ENCODE results near the gene OSBP2.

The OSBP2 gene

DNA sequence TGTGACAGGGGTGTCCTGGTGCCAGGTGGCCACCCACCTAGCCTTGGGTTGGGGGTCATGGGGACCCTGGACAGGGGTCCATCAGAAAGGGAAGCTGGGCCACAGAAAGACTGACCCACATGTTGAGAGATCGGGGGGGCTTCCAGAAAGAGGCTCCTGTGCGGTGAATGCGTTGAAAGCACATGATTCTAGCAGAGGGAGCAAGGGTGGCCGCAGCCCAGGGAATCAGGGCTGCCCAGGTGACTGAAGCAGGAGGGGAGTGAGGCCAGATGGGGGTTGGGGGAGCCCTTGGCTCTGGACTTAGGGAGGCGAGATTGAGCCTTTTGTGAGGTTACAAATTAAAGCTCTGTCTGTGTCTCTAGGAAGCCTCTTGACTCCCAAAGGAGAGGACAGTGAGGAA lies 193.2 kb downstream of the OSBP2 start:
- H3K4me3 ChIP-seq (ENCODE audit: low read length), result no peak overlapping the region
- no peak overlapping the region for H3K9ac ChIP-seq (ENCODE audit: low read depth, low read length)
- no peaks in the 10 kb centered on the region for H3K36me3 ChIP-seq (ENCODE audit: insufficient read depth, low read length)
- H3K9me3 ChIP-seq (ENCODE audit: insufficient read depth, low read depth, low read length), result no peaks in the 10 kb centered on the region
- 91% methylated on average over 5 of the region's 5 CpGs for WGBS
- H3K4me1 ChIP-seq (ENCODE audit: insufficient read depth, low read length), result no peaks in the 10 kb centered on the region
- H3K27ac ChIP-seq (ENCODE audit: low read depth, low read length), result no peak overlapping the region
- H3K27me3 ChIP-seq (ENCODE audit: insufficient read depth, low read length), result no peaks in the 10 kb centered on the region

DNA sequence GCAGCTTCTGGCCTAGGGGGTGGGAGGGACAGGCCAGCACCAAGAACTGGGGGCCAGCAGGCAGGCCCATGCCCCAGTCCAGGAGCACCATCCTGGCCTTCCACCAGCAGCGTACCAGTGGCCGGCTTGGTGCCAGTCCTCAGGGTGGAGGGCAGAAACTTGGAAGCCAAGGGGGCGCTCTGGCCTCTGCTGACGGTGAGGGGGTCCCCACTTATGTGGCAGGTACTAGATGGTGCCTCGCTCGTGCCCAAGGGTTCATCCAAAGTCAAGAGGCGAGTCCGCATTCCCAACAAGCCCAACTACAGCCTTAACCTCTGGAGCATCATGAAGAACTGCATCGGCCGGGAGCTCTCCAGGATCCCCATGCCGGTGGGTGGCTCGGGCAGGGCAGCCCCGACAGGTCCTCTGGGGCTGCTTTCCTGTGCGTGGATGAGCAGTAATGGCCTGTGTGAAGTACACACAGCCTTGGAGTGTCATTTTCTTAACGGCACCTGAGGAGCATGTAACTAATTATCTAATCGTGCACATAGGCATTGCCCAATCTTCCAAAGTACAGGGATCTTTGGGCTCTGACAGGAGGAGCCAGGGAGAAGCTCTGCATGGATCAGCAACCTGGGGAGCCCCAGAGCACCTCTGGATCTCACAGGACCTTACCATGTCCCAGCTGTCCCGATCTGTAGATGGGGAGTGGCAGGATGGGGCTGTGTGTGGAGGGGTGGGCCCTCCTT lies 194.8 kb downstream of the OSBP2 start:
- no peak overlapping the region for H3K9ac ChIP-seq (ENCODE audit: low read depth, low read length)
- WGBS, result 95% methylated on average over 17 of the region's 17 CpGs
- no peaks in the 10 kb centered on the region for H3K27me3 ChIP-seq (ENCODE audit: insufficient read depth, low read length)
- H3K36me3 ChIP-seq (ENCODE audit: insufficient read depth, low read length), result no peaks in the 10 kb centered on the region
- H3K4me1 ChIP-seq (ENCODE audit: insufficient read depth, low read length), result no peaks in the 10 kb centered on the region; the same call in 1 of the 2 replicates
- no peaks in the 10 kb centered on the region for H3K9me3 ChIP-seq (ENCODE audit: insufficient read depth, low read depth, low read length)
- H3K4me3 ChIP-seq (ENCODE audit: low read length), result no peak overlapping the region
- no peak overlapping the region for H3K27ac ChIP-seq (ENCODE audit: low read depth, low read length)

DNA sequence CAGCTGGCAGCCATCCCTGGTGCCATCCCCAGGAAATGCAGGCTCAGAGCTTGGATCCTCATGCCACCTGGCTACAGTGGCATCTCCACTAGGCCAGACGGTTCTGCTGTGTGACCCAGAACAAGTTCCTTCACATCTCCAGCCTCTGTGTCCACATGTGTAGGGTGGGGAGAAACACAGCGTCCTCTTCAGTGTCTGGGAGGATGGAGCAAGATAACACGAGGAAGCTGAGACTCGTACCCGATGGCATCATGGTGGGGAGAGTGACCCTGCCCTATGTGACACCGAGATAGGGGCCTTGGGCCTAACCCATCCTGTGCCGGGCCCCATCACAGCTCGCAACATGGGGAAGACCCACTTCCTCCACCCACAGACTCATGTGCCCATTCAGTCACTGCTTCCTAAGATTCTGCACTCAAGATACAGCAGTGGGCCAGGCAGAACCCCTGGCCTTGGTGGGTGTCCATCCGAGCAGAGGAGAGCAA lies 195.4 kb downstream of the OSBP2 start:
- H3K9me3 ChIP-seq (ENCODE audit: insufficient read depth, low read depth, low read length), result no peaks in the 10 kb centered on the region
- WGBS, result 98% methylated on average over 9 of the region's 9 CpGs
- no peaks in the 10 kb centered on the region for H3K27me3 ChIP-seq (ENCODE audit: insufficient read depth, low read length)
- no peak overlapping the region for H3K9ac ChIP-seq (ENCODE audit: low read depth, low read length)
- H3K36me3 ChIP-seq (ENCODE audit: insufficient read depth, low read length), result no peaks in the 10 kb centered on the region
- no peak overlapping the region for H3K27ac ChIP-seq (ENCODE audit: low read depth, low read length)
- no peak overlapping the region for H3K4me3 ChIP-seq (ENCODE audit: low read length)
- H3K4me1 ChIP-seq (ENCODE audit: insufficient read depth, low read length), result no peaks in the 10 kb centered on the region; the same call in 1 of the 2 replicates

DNA sequence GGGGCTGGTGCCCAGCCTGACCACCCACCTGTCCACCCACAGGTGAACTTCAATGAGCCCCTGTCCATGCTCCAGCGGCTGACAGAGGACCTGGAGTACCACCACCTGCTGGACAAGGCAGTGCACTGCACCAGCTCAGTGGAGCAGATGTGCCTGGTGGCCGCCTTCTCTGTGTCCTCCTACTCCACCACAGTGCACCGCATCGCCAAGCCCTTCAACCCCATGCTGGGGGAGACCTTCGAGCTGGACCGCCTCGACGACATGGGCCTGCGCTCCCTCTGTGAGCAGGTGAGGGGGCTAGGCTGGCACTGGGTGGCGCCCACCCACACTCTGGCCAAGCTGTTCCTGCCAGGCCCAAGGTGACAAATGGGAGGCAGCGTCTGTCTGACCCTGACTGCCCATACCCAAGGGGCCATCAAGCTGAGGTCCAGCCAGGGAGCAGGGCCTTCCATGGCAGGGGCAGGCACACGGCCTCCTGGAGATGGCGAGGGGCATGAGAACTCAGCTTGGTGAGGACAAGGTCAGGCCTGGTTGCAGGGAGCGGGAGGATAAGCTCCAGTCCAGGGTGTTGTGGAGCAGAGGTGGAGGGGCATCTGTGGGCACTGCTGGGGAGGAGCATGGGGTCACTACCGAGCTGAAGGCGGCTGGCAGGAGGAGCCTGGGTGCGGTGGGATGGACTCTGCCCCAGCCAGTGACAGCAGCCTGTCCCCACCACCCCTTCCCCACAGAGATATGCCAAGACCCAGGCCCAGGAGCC lies 196.2 kb downstream of the OSBP2 start:
- Histone ChIP-seq H3K9me3 (ENCODE audit: insufficient read depth, low read depth, low read length) (no peaks in the 10 kb centered on the region), H3K9ac (ENCODE audit: low read depth, low read length) (no peak overlapping the region)
- WGBS, result 85% methylated on average over 17 of the region's 17 CpGs

DNA sequence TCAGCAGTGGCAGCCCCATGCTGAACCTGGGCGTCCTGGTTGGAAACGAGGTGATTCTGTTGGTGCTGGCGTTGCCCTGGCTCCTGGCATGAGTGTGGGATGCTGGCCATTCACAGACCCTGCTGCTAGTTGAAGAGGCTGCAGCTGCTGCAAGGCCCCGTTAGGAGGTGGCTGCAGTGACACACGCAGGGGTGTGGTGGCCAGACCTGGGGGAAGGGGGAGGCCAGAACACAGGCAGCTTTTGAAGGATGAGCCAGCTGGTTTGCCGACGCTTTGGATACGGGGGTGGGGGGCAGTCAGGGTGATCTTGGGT lies 196.7 kb downstream of the OSBP2 start:
- no peak overlapping the region for H3K27ac ChIP-seq (ENCODE audit: low read depth, low read length)
- H3K9ac ChIP-seq (ENCODE audit: low read depth, low read length), result no peak overlapping the region
- no peaks in the 10 kb centered on the region for H3K27me3 ChIP-seq (ENCODE audit: insufficient read depth, low read length)
- H3K4me3 ChIP-seq (ENCODE audit: low read length), result no peak overlapping the region
- H3K4me1 ChIP-seq (ENCODE audit: insufficient read depth, low read length), result no peaks in the 10 kb centered on the region; the same call in 1 of the 2 replicates
- no peaks in the 10 kb centered on the region for H3K9me3 ChIP-seq (ENCODE audit: insufficient read depth, low read depth, low read length)
- no peaks in the 10 kb centered on the region for H3K36me3 ChIP-seq (ENCODE audit: insufficient read depth, low read length)
- WGBS, result 92% methylated on average over 8 of the region's 8 CpGs

More for the DNA sequence above, 196.2 kb downstream of the OSBP2 start:
- Histone ChIP-seq H3K27ac (ENCODE audit: low read depth, low read length) (no peak overlapping the region), H3K4me3 (ENCODE audit: low read length) (no peak overlapping the region), H3K36me3 (ENCODE audit: insufficient read depth, low read length) (no peaks in the 10 kb centered on the region), H3K27me3 (ENCODE audit: insufficient read depth, low read length) (no peaks in the 10 kb centered on the region), H3K4me1 (ENCODE audit: insufficient read depth, low read length) (no peaks in the 10 kb centered on the region; the same call in 1 of the 2 replicates)

DNA sequence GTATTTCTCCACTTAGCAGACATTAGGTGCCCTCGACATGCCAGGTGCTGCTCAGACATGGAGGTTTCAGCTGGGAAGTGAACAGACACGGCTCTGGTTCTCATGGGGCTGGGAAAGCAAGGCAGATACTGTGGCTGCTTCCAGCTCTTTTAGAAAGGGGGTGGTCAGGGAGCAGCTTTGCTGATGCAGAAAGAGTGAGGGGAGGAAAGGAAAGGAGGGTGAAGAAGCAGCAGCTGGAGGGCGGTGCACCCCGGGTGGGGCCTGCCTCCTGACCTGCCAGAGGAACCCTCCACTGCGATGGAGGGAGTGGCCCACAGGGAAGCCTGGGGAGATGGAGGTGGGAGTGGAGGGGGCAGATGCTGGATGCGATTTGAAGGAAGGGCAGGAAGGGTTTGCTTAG lies 197.1 kb downstream of the OSBP2 start:
- Histone ChIP-seq H3K27me3 (ENCODE audit: insufficient read depth, low read length) (no peaks in the 10 kb centered on the region), H3K4me3 (ENCODE audit: low read length) (no peak overlapping the region), H3K9me3 (ENCODE audit: insufficient read depth, low read depth, low read length) (no peaks in the 10 kb centered on the region), H3K36me3 (ENCODE audit: insufficient read depth, low read length) (no peaks in the 10 kb centered on the region), H3K27ac (ENCODE audit: low read depth, low read length) (no peak overlapping the region), H3K9ac (ENCODE audit: low read depth, low read length) (no peak overlapping the region), H3K4me1 (ENCODE audit: insufficient read depth, low read length) (no peaks in the 10 kb centered on the region; the same call in 1 of the 2 replicates)
- 91% methylated on average over 6 of the region's 6 CpGs for WGBS

DNA sequence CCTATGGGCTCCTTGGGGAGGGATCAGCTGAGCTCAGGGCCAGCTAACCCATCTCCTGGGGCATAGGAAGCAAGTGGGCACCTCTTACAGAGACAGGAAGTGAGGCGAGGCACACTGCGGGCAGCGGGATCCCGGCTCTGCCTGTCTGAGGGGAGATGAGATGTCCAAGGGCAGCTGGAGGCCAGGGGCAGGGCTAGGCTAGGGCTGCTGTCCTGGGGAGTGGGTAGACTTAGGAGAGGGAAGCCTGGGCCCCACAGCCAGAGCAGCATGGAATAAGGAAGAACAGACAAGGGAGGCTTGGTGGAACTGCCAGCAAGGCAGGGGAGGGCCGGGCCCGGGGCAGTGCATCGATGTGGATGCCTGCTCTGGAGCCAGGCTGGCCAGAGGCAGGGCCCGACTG lies 197.6 kb downstream of the OSBP2 start:
- no peaks in the 10 kb centered on the region for H3K36me3 ChIP-seq (ENCODE audit: insufficient read depth, low read length)
- no peak overlapping the region for H3K27ac ChIP-seq (ENCODE audit: low read depth, low read length)
- H3K4me1 ChIP-seq (ENCODE audit: insufficient read depth, low read length), result no peaks in the 10 kb centered on the region; the same call in 1 of the 2 replicates
- H3K4me3 ChIP-seq (ENCODE audit: low read length), result no peak overlapping the region
- H3K9me3 ChIP-seq (ENCODE audit: insufficient read depth, low read depth, low read length), result no peaks in the 10 kb centered on the region
- no peaks in the 10 kb centered on the region for H3K27me3 ChIP-seq (ENCODE audit: insufficient read depth, low read length)
- no peak overlapping the region for H3K9ac ChIP-seq (ENCODE audit: low read depth, low read length)
- WGBS, result 96% methylated on average over 8 of the region's 8 CpGs

DNA sequence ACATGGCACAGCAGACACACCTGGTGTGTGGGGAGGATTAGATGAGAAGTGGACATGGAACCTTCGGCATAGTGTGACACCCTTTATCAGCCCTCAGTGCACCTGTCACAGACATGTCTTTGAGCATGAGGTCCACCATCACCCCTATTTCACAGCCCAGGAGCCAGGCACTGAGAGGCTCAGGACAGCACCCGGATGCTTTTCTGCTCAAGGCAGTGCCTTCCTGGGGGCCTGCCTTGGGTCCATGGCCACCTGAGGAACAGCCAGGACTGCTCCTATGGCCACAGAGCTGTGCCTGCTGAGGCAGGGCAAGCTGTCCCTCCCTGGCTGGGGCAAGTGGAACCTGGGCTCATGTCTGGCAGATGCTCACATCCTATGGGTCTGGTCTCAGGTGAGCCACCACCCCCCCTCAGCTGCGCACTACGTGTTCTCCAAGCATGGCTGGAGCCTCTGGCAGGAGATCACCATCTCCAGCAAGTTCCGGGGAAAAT lies 198.1 kb downstream of the OSBP2 start:
- Histone ChIP-seq H3K27me3 (ENCODE audit: insufficient read depth, low read length) (no peaks in the 10 kb centered on the region), H3K9ac (ENCODE audit: low read depth, low read length) (no peak overlapping the region), H3K9me3 (ENCODE audit: insufficient read depth, low read depth, low read length) (no peaks in the 10 kb centered on the region), H3K27ac (ENCODE audit: low read depth, low read length) (no peak overlapping the region), H3K36me3 (ENCODE audit: insufficient read depth, low read length) (no peaks in the 10 kb centered on the region), H3K4me3 (ENCODE audit: low read length) (no peak overlapping the region), H3K4me1 (ENCODE audit: insufficient read depth, low read length) (no peaks in the 10 kb centered on the region; the same call in 1 of the 2 replicates)
- WGBS, result 97% methylated on average over 5 of the region's 5 CpGs

DNA sequence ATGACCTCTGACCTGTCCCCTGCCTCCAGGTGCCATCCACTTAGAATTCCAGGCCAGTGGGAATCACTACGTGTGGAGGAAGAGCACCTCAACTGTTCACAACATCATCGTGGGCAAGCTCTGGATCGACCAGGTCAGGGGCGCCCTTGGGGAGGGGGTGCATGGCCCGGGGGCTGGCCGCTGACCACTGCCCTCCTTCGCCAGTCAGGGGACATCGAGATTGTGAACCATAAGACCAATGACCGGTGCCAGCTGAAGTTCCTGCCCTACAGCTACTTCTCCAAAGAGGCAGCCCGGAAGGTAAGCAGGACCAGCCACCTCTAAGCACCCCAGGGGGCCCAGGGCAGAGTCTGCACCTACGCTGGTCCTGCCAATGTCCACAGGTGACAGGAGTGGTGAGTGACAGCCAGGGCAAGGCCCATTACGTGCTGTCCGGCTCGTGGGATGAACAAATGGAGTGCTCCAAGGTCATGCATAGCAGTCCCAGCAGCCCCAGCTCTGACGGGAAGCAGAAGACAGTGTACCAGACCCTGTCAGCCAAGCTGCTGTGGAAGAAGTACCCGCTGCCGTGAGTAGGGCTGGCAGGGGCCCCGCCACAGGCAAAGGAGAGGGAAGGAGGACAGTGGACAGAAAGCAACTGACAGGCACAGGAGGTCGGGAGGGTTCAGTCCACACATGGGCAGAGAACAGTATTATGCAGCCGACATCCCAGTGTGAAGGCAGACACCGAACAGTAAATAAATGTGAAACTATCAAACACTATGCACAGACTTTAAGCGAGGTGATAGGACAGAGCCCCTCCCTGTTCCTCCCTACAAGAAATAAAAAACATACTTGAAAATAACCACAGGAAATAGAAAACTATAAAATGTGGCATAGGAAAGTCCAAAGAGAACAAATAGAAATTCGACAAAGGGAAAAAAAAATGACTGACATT lies 199.0 kb downstream of the OSBP2 start:
- WGBS, result 92% methylated on average over 23 of the region's 23 CpGs
- no peak overlapping the region for H3K4me3 ChIP-seq (ENCODE audit: low read length)

DNA sequence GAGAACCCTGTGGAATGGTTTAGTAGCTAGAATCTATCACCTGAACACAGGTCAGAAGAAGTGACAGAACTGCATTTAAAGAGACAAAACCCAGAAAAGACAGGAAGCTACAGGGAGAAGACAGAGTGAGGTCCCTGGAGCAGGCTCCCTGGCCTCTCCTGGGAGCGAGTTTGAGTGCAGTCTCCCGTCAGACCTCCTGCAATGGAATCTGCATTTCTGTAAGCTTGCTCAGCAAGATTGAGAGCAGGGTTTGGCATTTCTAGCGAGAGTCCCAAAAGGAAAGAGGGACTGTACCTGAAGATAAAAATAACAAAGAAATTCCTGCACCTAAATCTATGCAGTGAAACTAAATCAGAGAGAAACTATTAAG lies 199.7 kb downstream of the OSBP2 start:
- no peak overlapping the region for H3K27ac ChIP-seq (ENCODE audit: low read depth, low read length)
- H3K4me3 ChIP-seq (ENCODE audit: low read length), result no peak overlapping the region
- 30% methylated on average over 3 of the region's 3 CpGs for WGBS
- H3K27me3 ChIP-seq (ENCODE audit: insufficient read depth, low read length), result no peaks in the 10 kb centered on the region
- H3K4me1 ChIP-seq (ENCODE audit: insufficient read depth, low read length), result no peaks in the 10 kb centered on the region; the same call in 1 of the 2 replicates
- H3K9me3 ChIP-seq (ENCODE audit: insufficient read depth, low read depth, low read length), result no peaks in the 10 kb centered on the region; the same call in 1 of the 2 replicates
- peaks cover 5% of the 10 kb centered on the region; the same call in 1 of the 2 replicates for H3K36me3 ChIP-seq (ENCODE audit: insufficient read depth, low read length)
- H3K9ac ChIP-seq (ENCODE audit: low read depth, low read length), result no peak overlapping the region

More for the DNA sequence above, 199.0 kb downstream of the OSBP2 start:
- Histone ChIP-seq H3K9me3 (ENCODE audit: insufficient read depth, low read depth, low read length) (no peaks in the 10 kb centered on the region), H3K4me1 (ENCODE audit: insufficient read depth, low read length) (no peaks in the 10 kb centered on the region; the same call in 1 of the 2 replicates), H3K27me3 (ENCODE audit: insufficient read depth, low read length) (no peaks in the 10 kb centered on the region), H3K9ac (ENCODE audit: low read depth, low read length) (no peak overlapping the region), H3K36me3 (ENCODE audit: insufficient read depth, low read length) (no peaks in the 10 kb centered on the region), H3K27ac (ENCODE audit: low read depth, low read length) (no peak overlapping the region)

Data from HUES64 (cell line).